GM13976 (cell line): Measurements from ENCODE around the gene MRPL42.
"Not testable (repeated sequence)": the region's sequence is repeated elsewhere in the genome, so short reads cannot be mapped to it uniquely, and the experiment has no call there.

Source experiments
- DNase-seq: peaks from one replicate; pipeline ENCODE4 v3.0.0; 2012; ENCODE audit warnings: low spot score
- CTCF ChIP-seq: IDR thresholded peaks from 2 replicates; pipeline ENCODE4 v1.5.1; 2012; ENCODE audit warnings: borderline replicate concordance, mild to moderate bottlenecking; ENCODE audit not compliant: insufficient read depth; ENCODE audit errors: extremely low read depth, missing control alignments, control extremely low read depth
- in situ Hi-C: fragments of 300-500 bp; cut with MboI; formaldehyde crosslinking; loops from one replicate; pipeline ENCODE4 v1.12.0; 2022; ENCODE audit warnings: low sequenced_read_pairs, mixed read lengths, inconsistent platforms; ENCODE audit not compliant: unreplicated experiment

Gene MRPL42

GRCh38 chr12:93497456-93497855 is 30.1 kb downstream of the MRPL42 start:
- no peak for TF ChIP-seq CTCF
- in situ Hi-C loops: no loop called here
- no peak for DNase-seq

GRCh38 chr12:93498813-93499212 is 31.5 kb downstream of the MRPL42 start:
- DNase-seq, in situ Hi-C loops: not testable (repeated sequence)

- TF ChIP-seq CTCF: no peak
- DNase-seq: no peak
- in situ Hi-C loops: no loop called here
Measured at GRCh38 chr12:93500201-93500600, 32.9 kb downstream of the MRPL42 start.

- in situ Hi-C loops: no loop called here
- no peak for TF ChIP-seq CTCF
- no peak for DNase-seq
Measured at GRCh38 chr12:93500667-93501066, 33.4 kb downstream of the MRPL42 start.

GRCh38 chr12:93502802-93503623 is 35.7 kb downstream of the MRPL42 start:
- TF ChIP-seq CTCF: peak; percentile 50
- in situ Hi-C loops: no loop called here
- no peak for DNase-seq

- no peak for TF ChIP-seq CTCF
- no peak for DNase-seq
- in situ Hi-C loops: no loop called here
Measured at GRCh38 chr12:93507165-93507564, 39.9 kb downstream of the MRPL42 start.

GRCh38 chr12:93509506-93509905 is 42.2 kb downstream of the MRPL42 start:
- in situ Hi-C loops: no loop called here
- DNase-seq: no peak
- no peak for TF ChIP-seq CTCF
